Measurements from ENCODE around the gene ATXN1. TPM values are rescaled to one million over a fixed set of nuclear protein-coding genes. Genes with fewer than 3 reads are reported as not detected.

Gene ATXN1
- total RNA-seq, 2 donors from 2014 or later, result 41.0 to 115 TPM

DNA sequence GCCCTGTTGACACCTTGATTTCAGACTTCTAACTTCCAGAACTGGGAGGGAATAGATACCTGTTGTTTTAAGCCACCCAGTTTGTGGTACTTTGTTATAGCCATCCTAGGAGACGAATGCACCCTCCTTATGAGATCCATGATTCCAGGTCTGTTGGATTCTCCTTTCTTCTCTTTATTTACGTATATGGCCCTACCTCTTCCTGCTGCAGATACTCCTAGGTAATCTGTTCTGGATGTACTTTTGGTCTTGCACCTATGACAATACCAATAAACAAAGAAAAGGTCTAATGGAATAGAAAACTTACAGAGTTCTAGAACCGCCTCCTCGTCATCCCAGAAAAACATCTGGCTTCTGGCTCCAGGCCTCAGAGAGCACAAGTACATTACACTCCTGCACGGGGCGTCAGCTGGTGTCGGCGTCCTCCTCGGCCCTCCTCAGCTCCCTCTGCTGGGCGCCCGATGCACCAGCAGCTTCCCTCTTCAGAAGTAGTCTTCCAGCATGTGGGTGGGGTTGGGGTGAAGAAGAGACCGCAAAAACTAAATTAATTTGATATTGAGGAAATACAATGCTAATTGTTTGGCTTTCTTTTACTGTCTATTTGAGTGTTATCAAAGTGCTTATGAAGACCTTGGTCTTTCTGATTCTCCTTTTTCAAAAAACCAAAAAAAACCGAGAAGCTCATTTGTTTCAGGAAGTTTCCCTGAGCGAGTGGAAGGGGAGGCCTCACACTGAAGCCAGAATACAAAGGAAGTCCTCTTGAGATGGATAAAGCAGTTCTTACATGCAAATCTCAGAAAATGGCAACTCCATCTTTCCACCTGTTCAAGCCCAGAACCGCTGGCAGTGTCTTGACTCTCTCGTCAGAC lies 9.7 kb upstream of the ATXN1 start:
- H3K27me3 Mint-ChIP-seq, result no peaks in the 10 kb centered on the region
- H3K27ac Mint-ChIP-seq, result no peak overlapping the region
- peak overlapping the region; percentile 29 for H3K4me3 Mint-ChIP-seq
- peaks cover 37% of the 10 kb centered on the region for H3K4me1 Mint-ChIP-seq
- peak; percentile 52 for ATAC-seq (replicated peaks)
- peaks cover 3% of the 10 kb centered on the region for H3K36me3 Mint-ChIP-seq (ENCODE audit: low read depth)
- H3K9me3 Mint-ChIP-seq, result no peaks in the 10 kb centered on the region

DNA sequence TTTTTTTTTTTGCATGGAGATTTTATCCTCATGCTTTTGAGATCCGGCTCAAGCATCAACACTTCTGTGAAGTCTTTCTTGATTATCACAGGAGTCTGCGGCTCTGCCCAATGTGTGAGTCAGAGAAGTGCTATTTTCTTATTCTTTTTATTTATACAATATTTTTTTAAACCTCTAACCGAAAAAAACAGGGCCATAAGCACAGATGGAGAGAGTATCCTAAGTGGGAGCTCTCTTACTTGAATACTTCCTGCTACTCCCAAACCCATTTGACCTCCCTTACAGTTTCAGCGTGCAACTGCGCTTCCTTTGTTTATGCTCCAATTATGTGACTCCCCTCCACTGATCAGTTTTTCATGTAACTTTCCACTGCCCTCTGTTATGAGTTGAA lies 8.7 kb upstream of the ATXN1 start:
- H3K27me3 Mint-ChIP-seq, result no peaks in the 10 kb centered on the region
- H3K27ac Mint-ChIP-seq, result no peak overlapping the region
- peaks cover 5% of the 10 kb centered on the region for H3K36me3 Mint-ChIP-seq (ENCODE audit: low read depth)
- peaks cover 45% of the 10 kb centered on the region for H3K4me1 Mint-ChIP-seq
- H3K9me3 Mint-ChIP-seq, result no peaks in the 10 kb centered on the region
- ATAC-seq (replicated peaks), result no peak
- peak overlapping the region; percentile 16 for H3K4me3 Mint-ChIP-seq

DNA sequence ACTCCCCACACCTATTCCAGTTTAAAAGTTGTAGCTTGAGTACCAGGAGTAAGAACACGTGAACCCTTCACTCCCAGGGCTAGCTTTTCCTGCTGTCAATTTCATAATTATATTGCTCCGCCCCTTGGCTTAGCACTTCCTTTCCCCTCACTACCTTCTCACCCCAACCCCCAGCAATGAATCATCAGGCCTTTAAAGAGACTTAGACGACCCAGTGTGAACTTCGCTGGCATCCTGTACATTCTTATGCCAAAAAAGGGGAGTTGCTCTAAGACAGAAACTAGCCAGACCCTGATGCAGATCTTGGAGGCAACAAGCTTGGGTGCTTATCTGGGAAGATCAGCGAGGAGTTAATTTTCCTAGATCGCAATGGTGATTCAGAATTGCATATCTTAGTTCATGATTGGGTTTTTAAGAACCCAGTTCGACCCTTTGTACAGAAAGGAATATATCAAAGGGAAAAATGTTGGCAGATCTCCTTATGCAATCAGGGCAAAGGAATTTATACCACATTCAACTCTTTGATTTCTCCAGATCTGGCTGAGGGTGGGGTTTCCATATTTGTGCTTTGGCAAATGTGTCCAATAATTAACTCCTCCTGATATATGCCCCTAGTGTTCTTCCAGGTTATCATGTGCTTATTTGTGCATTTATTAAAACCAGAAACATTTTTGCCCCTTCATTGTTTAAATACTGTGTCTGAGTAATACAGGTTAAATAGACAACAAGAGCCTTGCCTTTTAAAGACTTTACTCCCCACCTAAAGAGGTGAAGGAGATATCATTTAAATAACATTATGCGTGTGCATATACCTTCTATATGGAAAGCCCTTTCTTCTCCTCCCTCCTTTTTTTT lies 8.1 kb upstream of the ATXN1 start:
- no peaks in the 10 kb centered on the region for H3K27me3 Mint-ChIP-seq
- peak overlapping the region; percentile 16 for H3K4me3 Mint-ChIP-seq
- H3K27ac Mint-ChIP-seq, result no peak overlapping the region
- H3K4me1 Mint-ChIP-seq, result peaks cover 46% of the 10 kb centered on the region
- ATAC-seq (replicated peaks), result peak; percentile 41
- peaks cover 5% of the 10 kb centered on the region for H3K36me3 Mint-ChIP-seq (ENCODE audit: low read depth)
- no peaks in the 10 kb centered on the region for H3K9me3 Mint-ChIP-seq

DNA sequence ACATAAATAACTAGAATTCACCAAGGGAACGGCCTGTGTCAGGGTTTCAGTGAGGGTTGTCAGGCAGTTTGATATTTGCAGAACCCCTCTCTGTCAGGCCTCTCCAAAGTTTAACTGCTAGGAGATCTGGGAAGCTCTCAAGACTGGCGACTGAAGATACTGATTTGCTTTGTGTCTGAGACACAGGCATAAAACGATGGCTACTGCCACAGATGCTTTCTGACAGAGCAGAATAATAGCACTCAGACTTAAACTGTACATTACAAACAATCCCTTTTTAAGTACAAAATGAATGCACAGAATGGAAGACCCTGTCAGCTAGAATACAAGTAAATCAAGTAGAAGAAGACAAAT lies 7.2 kb upstream of the ATXN1 start:
- no peak for ATAC-seq (replicated peaks)
- Mint-ChIP-seq H3K4me1 (peaks cover 46% of the 10 kb centered on the region), H3K4me3 (peak overlapping the region; percentile 16), H3K36me3 (ENCODE audit: low read depth) (peaks cover 5% of the 10 kb centered on the region), H3K9me3 (no peaks in the 10 kb centered on the region), H3K27ac (no peak overlapping the region), H3K27me3 (no peaks in the 10 kb centered on the region)

DNA sequence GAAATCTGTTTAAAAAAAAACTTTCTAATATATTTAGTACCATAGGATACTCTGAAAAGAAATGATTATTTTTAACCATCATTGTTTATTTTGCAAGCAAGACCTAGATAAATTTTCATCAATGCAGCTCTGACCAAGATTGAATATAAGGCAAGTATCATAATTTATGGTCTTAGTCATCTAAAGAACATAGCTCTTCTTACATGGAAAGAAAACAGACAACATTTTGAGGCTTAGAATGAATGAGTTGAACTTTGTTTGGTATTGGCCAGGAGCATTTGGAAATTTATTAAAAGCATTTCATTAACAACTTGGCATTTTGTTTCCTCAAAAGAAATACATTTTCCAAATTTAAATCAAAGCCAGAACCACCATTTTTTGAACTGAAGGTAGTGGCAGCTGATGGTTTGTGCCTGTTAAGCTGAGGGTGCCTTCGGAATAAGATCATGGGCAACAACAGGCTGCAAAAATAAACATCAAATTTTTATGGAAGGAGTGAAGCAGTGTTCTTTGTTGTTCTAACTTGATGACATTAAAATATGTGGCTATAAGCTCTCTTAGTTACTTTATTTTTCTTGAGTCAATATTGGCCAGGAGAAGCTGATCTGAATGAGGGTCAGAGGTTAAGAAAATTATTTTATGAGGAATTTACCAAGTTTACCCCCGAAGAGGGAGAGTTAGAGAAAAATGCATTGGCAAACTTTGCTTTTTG lies 6.7 kb upstream of the ATXN1 start:
- Mint-ChIP-seq H3K4me1 (peaks cover 46% of the 10 kb centered on the region), H3K36me3 (ENCODE audit: low read depth) (peaks cover 8% of the 10 kb centered on the region), H3K27me3 (no peaks in the 10 kb centered on the region), H3K4me3 (no peak overlapping the region), H3K9me3 (no peaks in the 10 kb centered on the region), H3K27ac (no peak overlapping the region)
- ATAC-seq (replicated peaks), result no peak

DNA sequence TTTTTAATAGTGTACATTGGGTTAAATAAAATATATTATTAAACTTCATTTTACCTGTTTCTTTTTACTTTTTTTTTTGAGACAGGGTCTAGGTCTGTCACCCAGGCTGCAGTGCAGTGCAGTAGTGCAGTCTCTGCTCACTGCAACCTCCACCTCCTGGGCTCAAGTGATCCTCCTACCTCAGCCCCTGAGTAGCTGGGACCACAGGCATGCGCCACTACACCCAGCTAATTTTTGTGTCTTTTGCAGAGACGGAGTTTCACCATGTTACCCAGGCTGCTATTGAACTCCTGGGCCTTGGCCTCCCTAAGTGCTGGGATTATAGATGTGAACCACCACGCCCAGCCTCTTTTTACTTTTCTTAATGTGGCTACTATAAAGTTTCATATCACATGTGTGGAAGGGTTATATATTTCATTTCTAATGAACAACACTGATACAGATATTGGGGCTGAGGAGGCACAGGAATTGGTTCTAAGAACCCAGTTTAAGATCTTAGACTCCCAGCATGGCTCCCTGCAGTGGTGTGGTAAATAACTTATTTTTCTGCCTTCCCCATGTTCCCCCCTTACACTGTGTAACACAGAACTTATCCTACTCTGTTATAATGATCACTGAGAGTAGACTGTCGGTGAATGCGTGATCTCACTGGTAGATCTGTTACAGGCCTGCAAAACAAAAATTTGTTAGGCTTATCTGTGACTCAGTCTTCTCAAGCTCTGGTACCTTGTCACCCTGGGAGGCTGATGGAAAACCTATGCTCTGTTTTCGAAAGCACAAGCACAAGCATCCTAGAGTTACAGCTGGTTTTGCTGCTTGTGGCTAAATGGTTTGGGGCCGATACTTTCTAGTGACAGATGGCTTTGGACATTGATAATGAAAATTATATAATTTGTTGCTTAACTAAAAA lies 5.8 kb upstream of the ATXN1 start:
- Mint-ChIP-seq H3K9me3 (no peaks in the 10 kb centered on the region), H3K27me3 (no peaks in the 10 kb centered on the region), H3K36me3 (ENCODE audit: low read depth) (peaks cover 14% of the 10 kb centered on the region), H3K4me3 (no peak overlapping the region), H3K27ac (no peak overlapping the region), H3K4me1 (peaks cover 45% of the 10 kb centered on the region)
- no peak for ATAC-seq (replicated peaks)

DNA sequence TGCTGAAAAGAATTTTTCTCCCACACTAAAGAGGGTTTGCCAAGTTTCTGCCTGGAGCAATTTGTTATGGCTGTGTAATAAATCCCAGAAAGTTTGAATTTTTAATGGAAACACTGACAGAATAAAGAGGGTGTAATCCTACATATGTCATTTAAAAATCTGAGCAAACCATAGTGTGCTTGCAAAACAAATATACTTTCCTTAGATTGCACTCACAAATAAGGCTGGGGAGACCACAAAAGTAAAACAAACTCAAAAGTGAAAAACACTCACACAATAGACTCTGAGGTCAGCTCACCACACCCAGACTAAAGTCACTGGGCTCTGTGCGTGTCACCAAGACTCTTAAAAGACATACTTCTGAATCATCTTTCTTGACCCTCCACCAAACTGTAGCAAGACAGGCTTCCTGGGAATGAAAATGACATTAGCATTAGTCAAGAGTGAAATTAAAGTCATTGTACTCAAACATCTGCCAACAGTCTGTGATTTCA lies 4.8 kb upstream of the ATXN1 start:
- no peaks in the 10 kb centered on the region for H3K27me3 Mint-ChIP-seq
- H3K4me3 Mint-ChIP-seq, result peak overlapping the region; percentile 93
- peaks cover 24% of the 10 kb centered on the region for H3K36me3 Mint-ChIP-seq (ENCODE audit: low read depth)
- H3K27ac Mint-ChIP-seq, result peak overlapping the region; percentile 94
- H3K9me3 Mint-ChIP-seq, result no peaks in the 10 kb centered on the region
- peak; percentile 54 for ATAC-seq (replicated peaks)
- H3K4me1 Mint-ChIP-seq, result peaks cover 40% of the 10 kb centered on the region

DNA sequence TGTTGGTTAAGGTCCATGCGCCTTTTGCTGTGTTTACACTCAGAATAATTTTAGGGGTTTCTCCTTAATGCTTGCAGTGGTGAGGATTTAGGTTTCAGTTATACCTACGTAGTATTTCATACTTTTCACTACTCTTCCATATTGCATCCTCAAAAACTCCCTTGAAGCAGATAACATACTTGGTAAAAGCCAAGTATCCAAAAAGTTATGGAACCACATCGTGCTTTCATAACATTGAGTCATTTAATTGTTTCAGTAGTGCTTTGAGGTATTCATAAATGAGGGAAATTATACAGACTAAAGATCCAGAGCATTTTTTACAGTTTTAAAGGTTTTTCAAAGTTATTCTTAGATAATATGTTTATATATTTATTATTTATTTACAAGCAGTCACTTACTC lies 4.0 kb upstream of the ATXN1 start:
- no peaks in the 10 kb centered on the region for H3K27me3 Mint-ChIP-seq
- peaks cover 33% of the 10 kb centered on the region for H3K4me1 Mint-ChIP-seq
- H3K9me3 Mint-ChIP-seq, result no peaks in the 10 kb centered on the region
- peak; percentile 0 for ATAC-seq (replicated peaks)
- H3K36me3 Mint-ChIP-seq (ENCODE audit: low read depth), result peaks cover 28% of the 10 kb centered on the region
- peak overlapping the region; percentile 93 for H3K4me3 Mint-ChIP-seq
- H3K27ac Mint-ChIP-seq, result peak overlapping the region; percentile 94

DNA sequence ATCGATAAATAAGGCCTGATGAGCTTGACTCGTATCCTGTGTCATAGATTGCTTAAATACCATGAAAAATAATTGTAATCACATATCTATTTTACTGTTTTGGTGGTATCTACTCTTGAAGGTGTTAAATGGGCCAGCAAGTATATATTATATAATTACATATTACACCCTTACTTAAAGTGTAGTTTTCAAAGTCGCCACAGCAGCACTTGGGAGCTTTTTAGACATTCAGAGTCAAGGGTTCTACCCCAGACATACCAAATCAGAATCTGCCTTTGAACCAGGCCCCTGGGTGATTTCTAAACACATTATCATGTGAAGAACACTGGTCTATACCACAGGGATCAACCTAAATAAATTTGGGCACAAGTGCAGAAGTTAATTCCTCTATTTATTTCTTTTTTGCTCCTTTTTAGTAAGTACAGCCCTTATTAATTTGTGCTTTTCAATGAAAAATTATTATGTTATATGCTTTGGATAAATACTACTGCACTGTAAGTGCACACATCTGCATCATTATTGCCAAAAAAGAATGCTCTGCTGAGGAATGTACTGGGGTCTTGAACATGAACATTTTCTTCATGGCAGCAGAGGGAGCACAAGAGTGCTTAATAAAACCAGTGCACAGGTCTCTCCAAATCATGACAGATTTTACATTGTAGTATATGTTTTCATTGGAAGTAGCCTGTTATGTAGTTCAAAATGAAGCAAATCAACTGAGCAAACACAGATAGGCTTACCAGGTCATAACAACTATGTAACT lies 3.1 kb upstream of the ATXN1 start:
- Mint-ChIP-seq H3K4me3 (peak overlapping the region; percentile 93), H3K27ac (peak overlapping the region; percentile 97), H3K36me3 (ENCODE audit: low read depth) (peaks cover 36% of the 10 kb centered on the region), H3K9me3 (no peaks in the 10 kb centered on the region), H3K27me3 (no peaks in the 10 kb centered on the region), H3K4me1 (peaks cover 30% of the 10 kb centered on the region)
- ATAC-seq (replicated peaks), result no peak

DNA sequence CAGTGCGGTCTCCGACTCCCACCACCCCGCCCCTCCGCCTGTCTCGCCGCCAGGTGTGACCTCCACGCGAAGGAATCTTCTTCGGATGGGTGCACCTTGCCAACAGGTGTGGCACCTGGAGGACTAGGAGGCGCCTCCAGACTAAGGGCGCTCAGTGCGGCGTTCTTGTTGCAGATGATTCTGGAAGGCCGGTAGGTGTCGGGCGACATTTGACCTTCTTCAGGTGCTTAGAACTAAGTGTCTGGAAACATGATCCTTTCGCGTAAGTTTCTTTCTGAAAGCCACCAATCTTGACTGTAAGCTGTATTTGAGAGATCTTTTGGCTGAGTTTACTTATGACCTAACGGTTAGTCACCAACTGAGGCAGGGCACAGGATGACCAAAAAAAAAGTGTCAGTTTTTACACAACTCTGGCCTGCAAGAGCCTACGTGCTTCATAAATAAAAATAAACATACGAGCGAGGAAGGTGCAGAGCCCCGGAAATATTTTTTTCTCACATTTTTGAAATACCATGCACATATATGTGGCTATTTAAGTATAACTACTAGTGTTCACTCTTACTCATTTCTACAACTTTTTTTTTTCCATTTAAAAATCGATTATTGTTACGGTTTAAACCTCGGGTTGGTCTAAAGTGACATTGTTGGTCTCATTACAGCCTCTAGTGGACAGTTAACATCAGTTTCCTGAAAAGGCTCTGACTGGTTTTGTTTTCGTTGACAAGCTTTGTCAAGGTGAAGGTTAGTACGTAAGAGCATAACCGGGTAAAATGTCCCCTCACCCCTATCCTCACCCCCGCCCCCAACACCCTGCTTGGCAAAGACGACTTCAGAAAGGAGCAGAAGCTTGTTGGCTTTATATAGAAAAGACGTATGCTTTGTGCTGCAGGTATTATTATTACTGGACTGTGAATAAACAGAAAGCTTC lies 1.6 kb upstream of the ATXN1 start:
- Mint-ChIP-seq H3K27me3 (no peaks in the 10 kb centered on the region), H3K4me3 (peak overlapping the region; percentile 93), H3K4me1 (peaks cover 34% of the 10 kb centered on the region), H3K9me3 (no peaks in the 10 kb centered on the region), H3K36me3 (ENCODE audit: low read depth) (peaks cover 51% of the 10 kb centered on the region), H3K27ac (peak overlapping the region; percentile 97)
- peak; percentile 56 for ATAC-seq (replicated peaks)

DNA sequence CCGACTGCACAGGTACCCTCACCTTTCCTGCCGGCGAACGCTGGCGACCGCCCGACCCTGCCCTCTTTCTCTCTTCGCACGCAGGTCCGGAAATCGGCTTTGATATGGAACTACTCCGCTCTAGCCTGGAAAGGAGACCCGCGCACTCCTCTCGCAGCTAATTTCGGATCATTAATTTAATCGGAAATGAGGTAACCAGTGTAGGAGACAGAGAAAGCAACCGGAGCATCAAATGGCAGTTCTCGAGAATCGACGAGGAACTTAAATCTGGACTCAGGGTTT lies 949 bp upstream of the ATXN1 start:
- peaks cover 35% of the 10 kb centered on the region for H3K4me1 Mint-ChIP-seq
- H3K9me3 Mint-ChIP-seq, result no peaks in the 10 kb centered on the region
- H3K27me3 Mint-ChIP-seq, result no peaks in the 10 kb centered on the region
- peak; percentile 11 for ATAC-seq (replicated peaks)
- peak overlapping the region; percentile 93 for H3K4me3 Mint-ChIP-seq
- peaks cover 56% of the 10 kb centered on the region for H3K36me3 Mint-ChIP-seq (ENCODE audit: low read depth)
- H3K27ac Mint-ChIP-seq, result peak overlapping the region; percentile 97

DNA sequence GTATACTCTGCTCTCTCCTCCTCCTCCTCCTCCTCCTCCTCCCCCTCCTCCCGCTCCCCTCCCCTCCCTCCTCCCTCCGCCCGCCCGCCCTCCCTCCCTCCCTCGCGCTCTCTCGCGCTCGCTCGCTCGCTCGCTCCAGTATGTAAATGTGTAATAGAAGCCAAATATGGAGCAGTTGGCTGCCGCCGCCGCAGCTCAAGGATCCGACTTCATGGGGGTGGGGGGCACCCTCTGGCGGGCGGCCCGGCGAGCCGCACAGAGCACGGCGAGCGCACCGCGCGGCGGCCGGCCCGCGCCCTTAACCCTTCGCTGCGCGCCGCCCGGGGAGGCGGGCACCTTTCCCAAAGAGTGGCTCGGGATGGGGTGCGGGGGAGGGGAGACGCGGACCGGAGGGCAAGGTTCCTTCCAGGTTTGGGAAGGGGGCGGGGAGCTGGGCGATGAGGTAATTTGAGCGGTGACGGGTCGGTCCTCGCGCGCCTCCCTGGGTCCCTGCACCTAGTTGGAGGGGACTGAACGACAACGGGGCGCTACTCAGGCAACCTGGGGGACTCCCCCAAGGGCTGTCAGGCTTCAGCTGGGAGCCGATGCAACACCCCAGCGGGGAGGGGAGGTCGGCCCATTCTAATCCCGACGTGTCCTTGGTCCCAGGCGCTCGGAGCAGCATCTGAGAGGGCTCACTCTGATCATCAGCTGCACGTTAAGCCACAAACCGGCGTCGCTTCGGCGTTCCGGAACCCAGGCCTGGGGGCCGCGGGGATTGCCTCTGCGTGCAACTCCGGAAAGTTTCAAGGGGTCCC lies 409 bp upstream of the ATXN1 start:
- H3K4me3 Mint-ChIP-seq, result peak overlapping the region; percentile 93

More for the DNA sequence above, 409 bp upstream of the ATXN1 start:
- Mint-ChIP-seq H3K9me3 (no peaks in the 10 kb centered on the region), H3K27me3 (no peaks in the 10 kb centered on the region), H3K4me1 (peaks cover 33% of the 10 kb centered on the region), H3K36me3 (ENCODE audit: low read depth) (peaks cover 61% of the 10 kb centered on the region), H3K27ac (peak overlapping the region; percentile 97)
- peak; percentile 58 for ATAC-seq (replicated peaks)
